NCI-H146 treated with DMSO at 0.1 percent for 48 hours (cell line): ENCODE measurements around the gene INF2.
"Not testable (repeated sequence)": the region's sequence is repeated elsewhere in the genome, so short reads cannot be mapped to it uniquely, and the experiment has no call there.

Source experiments
- DNase-seq: peaks from one replicate; lab custom pipeline; 2025; ENCODE audit not compliant: unreplicated experiment; lab: John Stamatoyannopoulos, UW

INF2 gene

GRCh38 chr14:104656014-104656714 is 33.3 kb upstream of the INF2 start:
- DNase-seq = no peak

GRCh38 chr14:104657101-104657524 is 32.3 kb upstream of the INF2 start:
- no peak for DNase-seq

GRCh38 chr14:104657563-104658324 is 31.7 kb upstream of the INF2 start:
- no peak for DNase-seq

- no peak for DNase-seq
These were observed 31.1 kb upstream of the INF2 start for GRCh38 chr14:104658325-104658712.

GRCh38 chr14:104659146-104659545 is 30.3 kb upstream of the INF2 start:
- no peak for DNase-seq

GRCh38 chr14:104659764-104660523 is 29.5 kb upstream of the INF2 start:
- no peak for DNase-seq

GRCh38 chr14:104660597-104660996 is 28.8 kb upstream of the INF2 start:
- no peak for DNase-seq

- no peak for DNase-seq
These were observed 28.3 kb upstream of the INF2 start for GRCh38 chr14:104661086-104661485.

- DNase-seq = not testable (repeated sequence)
These were observed 27.8 kb upstream of the INF2 start for GRCh38 chr14:104661528-104662157.

GRCh38 chr14:104662472-104662871 is 26.9 kb upstream of the INF2 start:
- DNase-seq = not testable (repeated sequence)

- no peak for DNase-seq
These were observed 25.3 kb upstream of the INF2 start for GRCh38 chr14:104664107-104664506.

- DNase-seq = no peak
These were observed 24.8 kb upstream of the INF2 start for GRCh38 chr14:104664588-104664987.

GRCh38 chr14:104665114-104665656 is 24.2 kb upstream of the INF2 start:
- no peak for DNase-seq

GRCh38 chr14:104665657-104666522 is 23.5 kb upstream of the INF2 start:
- peak; percentile 35 for DNase-seq

- not testable (repeated sequence) for DNase-seq
These were observed 22.9 kb upstream of the INF2 start for GRCh38 chr14:104666523-104666895.

- DNase-seq = no peak
These were observed 22.4 kb upstream of the INF2 start for GRCh38 chr14:104666981-104667380.

GRCh38 chr14:104669697-104670096 is 19.7 kb upstream of the INF2 start:
- DNase-seq = no peak

- not testable (repeated sequence) for DNase-seq
These were observed 18.0 kb upstream of the INF2 start for GRCh38 chr14:104671330-104671977.

GRCh38 chr14:104672119-104672518 is 17.3 kb upstream of the INF2 start:
- not testable (repeated sequence) for DNase-seq

- no peak for DNase-seq
These were observed 15.9 kb upstream of the INF2 start for GRCh38 chr14:104673481-104673880.
